A549 (cell line): ENCODE results near the gene HIF1AN.

Experiments used
- BHLHE40 ChIP-seq: IDR thresholded peaks from 2 replicates; pipeline ENCODE4 v1.6.1; 2012; ENCODE audit warnings: low read depth, low read length, inconsistent platforms
- CHD2 ChIP-seq: fragments of 150-350 bp; IDR thresholded peaks from 2 replicates; pipeline ENCODE4 v1.6.1; 2014; ENCODE audit warnings: low read length; ENCODE audit not compliant: partially characterized antibody
- ESRRA ChIP-seq: fragments of 150-350 bp; IDR thresholded peaks from 2 replicates; pipeline ENCODE4 v1.6.1; 2014; ENCODE audit warnings: mild to moderate bottlenecking, low read length, borderline replicate concordance
- GATA3 ChIP-seq: IDR thresholded peaks from 2 replicates; pipeline ENCODE4 v1.6.1; 2012; ENCODE audit warnings: borderline replicate concordance
- KDM5A ChIP-seq: fragments of 200-600 bp; sonication (generic); IDR thresholded peaks from 2 replicates; pipeline ENCODE4 v1.6.1; 2016; ENCODE audit warnings: antibody characterized with exemption, mild to moderate bottlenecking
- POLR2A ChIP-seq: IDR thresholded peaks from 2 replicates; pipeline ENCODE4 v1.6.1; 2012; ENCODE audit warnings: mild to moderate bottlenecking, low read length
- RAD21 ChIP-seq, 2 experiments: fragments of >200 bp in 1 of 2; sonication (Bioruptor Twin) in 1 of 2; formaldehyde crosslinking in 1 of 2; IDR thresholded peaks in 1 of 2; conservative IDR thresholded peaks in 1 of 2; 2 replicates in 1 of 2; 3 replicates in 1 of 2; pipeline ENCODE4 v1.6.1; 2012 to 2018; ENCODE audit warnings: inconsistent platforms in 1 of 2
- RFX5 ChIP-seq: fragments of 450-650 bp; IDR thresholded peaks from 2 replicates; pipeline ENCODE4 v1.7.1; 2014; ENCODE audit warnings: antibody characterized with exemption, mild to moderate bottlenecking, moderate library complexity
- TP53 ChIP-seq: fragments of 250-450 bp; sonication (Bioruptor Pico); IDR thresholded peaks from 2 replicates; pipeline ENCODE4 v1.5.0; 2021; ENCODE audit warnings: mild to moderate bottlenecking, moderate library complexity
- TF ChIP-seq, protein P1 (sequence below): fragments of >200 bp; sonication (Bioruptor Twin); formaldehyde crosslinking; IDR thresholded peaks from 3 replicates; pipeline ENCODE4 v1.5.1; 2016
- TF ChIP-seq, protein P2 (sequence below): fragments of 200-600 bp; sonication (generic); IDR thresholded peaks from 2 replicates; pipeline ENCODE4 v1.6.1; 2016; ENCODE audit warnings: antibody characterized with exemption, mild to moderate bottlenecking, moderate library complexity
- TF ChIP-seq, protein P3 (sequence below): IDR thresholded peaks from 2 replicates; pipeline ENCODE4 v1.6.1; 2012

GRCh38 chr10:100507357-100507732 lies 28.4 kb upstream of the HIF1AN start:
- TF ChIP-seq TP53 (CRISPR knock-in tag) (no peak), RAD21 (conservative IDR thresholded peaks at IDR 0.05 in 1 of 2, IDR thresholded peaks at IDR 0.05 in 1 of 2) (no peak), KDM5A (no peak), GATA3 (no peak), ESRRA (no peak), BHLHE40 (no peak), CHD2 (no peak), RFX5 (no peak), POLR2A (no peak)
- TF ChIP-seq, protein P1, sequence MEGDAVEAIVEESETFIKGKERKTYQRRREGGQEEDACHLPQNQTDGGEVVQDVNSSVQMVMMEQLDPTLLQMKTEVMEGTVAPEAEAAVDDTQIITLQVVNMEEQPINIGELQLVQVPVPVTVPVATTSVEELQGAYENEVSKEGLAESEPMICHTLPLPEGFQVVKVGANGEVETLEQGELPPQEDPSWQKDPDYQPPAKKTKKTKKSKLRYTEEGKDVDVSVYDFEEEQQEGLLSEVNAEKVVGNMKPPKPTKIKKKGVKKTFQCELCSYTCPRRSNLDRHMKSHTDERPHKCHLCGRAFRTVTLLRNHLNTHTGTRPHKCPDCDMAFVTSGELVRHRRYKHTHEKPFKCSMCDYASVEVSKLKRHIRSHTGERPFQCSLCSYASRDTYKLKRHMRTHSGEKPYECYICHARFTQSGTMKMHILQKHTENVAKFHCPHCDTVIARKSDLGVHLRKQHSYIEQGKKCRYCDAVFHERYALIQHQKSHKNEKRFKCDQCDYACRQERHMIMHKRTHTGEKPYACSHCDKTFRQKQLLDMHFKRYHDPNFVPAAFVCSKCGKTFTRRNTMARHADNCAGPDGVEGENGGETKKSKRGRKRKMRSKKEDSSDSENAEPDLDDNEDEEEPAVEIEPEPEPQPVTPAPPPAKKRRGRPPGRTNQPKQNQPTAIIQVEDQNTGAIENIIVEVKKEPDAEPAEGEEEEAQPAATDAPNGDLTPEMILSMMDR: no peak
- TF ChIP-seq, protein P2, sequence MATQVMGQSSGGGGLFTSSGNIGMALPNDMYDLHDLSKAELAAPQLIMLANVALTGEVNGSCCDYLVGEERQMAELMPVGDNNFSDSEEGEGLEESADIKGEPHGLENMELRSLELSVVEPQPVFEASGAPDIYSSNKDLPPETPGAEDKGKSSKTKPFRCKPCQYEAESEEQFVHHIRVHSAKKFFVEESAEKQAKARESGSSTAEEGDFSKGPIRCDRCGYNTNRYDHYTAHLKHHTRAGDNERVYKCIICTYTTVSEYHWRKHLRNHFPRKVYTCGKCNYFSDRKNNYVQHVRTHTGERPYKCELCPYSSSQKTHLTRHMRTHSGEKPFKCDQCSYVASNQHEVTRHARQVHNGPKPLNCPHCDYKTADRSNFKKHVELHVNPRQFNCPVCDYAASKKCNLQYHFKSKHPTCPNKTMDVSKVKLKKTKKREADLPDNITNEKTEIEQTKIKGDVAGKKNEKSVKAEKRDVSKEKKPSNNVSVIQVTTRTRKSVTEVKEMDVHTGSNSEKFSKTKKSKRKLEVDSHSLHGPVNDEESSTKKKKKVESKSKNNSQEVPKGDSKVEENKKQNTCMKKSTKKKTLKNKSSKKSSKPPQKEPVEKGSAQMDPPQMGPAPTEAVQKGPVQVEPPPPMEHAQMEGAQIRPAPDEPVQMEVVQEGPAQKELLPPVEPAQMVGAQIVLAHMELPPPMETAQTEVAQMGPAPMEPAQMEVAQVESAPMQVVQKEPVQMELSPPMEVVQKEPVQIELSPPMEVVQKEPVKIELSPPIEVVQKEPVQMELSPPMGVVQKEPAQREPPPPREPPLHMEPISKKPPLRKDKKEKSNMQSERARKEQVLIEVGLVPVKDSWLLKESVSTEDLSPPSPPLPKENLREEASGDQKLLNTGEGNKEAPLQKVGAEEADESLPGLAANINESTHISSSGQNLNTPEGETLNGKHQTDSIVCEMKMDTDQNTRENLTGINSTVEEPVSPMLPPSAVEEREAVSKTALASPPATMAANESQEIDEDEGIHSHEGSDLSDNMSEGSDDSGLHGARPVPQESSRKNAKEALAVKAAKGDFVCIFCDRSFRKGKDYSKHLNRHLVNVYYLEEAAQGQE: no peak
- TF ChIP-seq, protein P3, sequence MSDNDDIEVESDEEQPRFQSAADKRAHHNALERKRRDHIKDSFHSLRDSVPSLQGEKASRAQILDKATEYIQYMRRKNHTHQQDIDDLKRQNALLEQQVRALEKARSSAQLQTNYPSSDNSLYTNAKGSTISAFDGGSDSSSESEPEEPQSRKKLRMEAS: no peak
